ENCODE results near the gene ACTRT2. TPM values are rescaled to one million over a fixed set of nuclear protein-coding genes. Genes with fewer than 3 reads are reported as not detected.

Gene ACTRT2
- total RNA-seq, 1 donor from 2014 or later, result not detected

DNA sequence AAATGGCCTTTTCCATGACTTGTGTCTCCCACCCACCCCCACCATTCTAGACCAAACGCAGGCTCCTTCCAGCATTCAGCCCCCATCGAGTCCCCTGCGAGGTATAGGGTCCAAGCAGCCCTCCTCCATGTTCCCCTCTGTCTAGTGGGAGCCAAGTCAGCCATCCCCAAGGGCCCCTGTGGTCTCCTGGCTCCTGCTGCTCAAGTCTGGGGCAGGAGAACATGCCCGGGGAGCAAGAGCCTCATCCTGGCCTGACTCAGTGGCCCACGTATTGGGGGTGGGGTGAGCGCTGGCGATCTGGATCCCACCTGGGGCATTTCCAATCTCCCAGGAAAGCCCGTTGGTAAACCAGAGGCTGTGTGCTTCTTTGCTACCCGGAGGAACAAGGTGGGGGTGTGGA lies 43.6 kb downstream of the ACTRT2 start:
- no peak for ATAC-seq
- no peak for DNase-seq
- Histone ChIP-seq H3K27ac (no peak overlapping the region), H3K36me3 (no peaks in the 10 kb centered on the region), H3K4me1 (peaks cover 11% of the 10 kb centered on the region), H3K4me3 (no peak overlapping the region), H3K9me3 (no peaks in the 10 kb centered on the region), H3K27me3 (ENCODE audit: low read depth) (peaks cover 67% of the 10 kb centered on the region)
- intact Hi-C loops (cut with DNase I), result no loop called here
- TF ChIP-seq, protein P1, sequence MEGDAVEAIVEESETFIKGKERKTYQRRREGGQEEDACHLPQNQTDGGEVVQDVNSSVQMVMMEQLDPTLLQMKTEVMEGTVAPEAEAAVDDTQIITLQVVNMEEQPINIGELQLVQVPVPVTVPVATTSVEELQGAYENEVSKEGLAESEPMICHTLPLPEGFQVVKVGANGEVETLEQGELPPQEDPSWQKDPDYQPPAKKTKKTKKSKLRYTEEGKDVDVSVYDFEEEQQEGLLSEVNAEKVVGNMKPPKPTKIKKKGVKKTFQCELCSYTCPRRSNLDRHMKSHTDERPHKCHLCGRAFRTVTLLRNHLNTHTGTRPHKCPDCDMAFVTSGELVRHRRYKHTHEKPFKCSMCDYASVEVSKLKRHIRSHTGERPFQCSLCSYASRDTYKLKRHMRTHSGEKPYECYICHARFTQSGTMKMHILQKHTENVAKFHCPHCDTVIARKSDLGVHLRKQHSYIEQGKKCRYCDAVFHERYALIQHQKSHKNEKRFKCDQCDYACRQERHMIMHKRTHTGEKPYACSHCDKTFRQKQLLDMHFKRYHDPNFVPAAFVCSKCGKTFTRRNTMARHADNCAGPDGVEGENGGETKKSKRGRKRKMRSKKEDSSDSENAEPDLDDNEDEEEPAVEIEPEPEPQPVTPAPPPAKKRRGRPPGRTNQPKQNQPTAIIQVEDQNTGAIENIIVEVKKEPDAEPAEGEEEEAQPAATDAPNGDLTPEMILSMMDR (IDR thresholded peaks at IDR 0.05), result no peak

DNA sequence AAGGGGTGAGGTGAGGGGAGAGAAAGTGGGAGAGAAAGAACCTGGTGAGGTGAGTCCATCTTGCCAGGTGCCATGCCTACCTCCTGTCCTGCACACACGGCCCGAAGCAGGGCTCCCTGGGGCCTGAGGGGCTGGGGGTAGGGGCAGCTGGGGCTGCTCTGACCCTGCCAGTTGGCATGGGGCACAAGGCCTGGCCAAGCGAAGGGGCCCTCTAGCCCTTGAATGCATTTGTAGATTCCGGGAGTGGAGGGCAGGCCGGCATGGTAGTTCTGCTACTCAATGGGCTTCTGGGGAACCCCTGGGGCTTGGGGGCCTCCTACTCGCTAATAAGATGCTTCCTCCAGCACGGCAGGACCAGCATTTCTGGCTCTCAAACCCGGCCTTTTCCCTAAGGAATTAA lies 44.1 kb downstream of the ACTRT2 start:
- H3K9me3 ChIP-seq, result no peaks in the 10 kb centered on the region
- no peak overlapping the region for H3K27ac ChIP-seq
- no peak overlapping the region for H3K4me3 ChIP-seq
- TF ChIP-seq, protein P1 (IDR thresholded peaks at IDR 0.05), result no peak
- intact Hi-C loops (cut with DNase I), result no loop called here
- H3K27me3 ChIP-seq (ENCODE audit: low read depth), result peaks cover 69% of the 10 kb centered on the region
- ATAC-seq (no peak), DNase-seq (peak; percentile 28)
- peaks cover 11% of the 10 kb centered on the region for H3K4me1 ChIP-seq
- H3K36me3 ChIP-seq, result no peaks in the 10 kb centered on the region

DNA sequence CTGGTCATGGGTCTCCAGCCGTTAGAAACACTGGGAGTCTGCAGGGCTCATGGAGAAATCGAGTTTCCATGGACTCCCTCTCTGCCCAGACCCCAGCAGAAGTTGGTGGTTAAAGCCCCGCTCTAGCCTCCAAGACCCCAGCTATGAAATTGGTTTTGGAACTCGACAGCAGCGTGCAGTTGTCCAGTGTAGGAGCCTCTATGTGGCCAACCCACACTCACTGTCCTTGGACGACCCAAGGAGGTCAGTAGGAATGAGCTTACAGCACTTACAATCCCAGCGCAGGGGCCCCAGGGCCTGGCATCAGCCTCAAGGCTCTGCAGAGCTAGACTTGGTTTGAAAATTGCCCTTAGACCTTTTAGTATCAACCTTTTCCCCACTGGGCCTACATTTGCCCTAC lies 44.5 kb downstream of the ACTRT2 start:
- Histone ChIP-seq H3K4me1 (peaks cover 14% of the 10 kb centered on the region), H3K27ac (no peak overlapping the region), H3K9me3 (no peaks in the 10 kb centered on the region), H3K36me3 (no peaks in the 10 kb centered on the region), H3K27me3 (ENCODE audit: low read depth) (peaks cover 73% of the 10 kb centered on the region), H3K4me3 (no peak overlapping the region)
- intact Hi-C loops (cut with DNase I), result no loop called here
- ATAC-seq, result no peak
- TF ChIP-seq, protein P1 (IDR thresholded peaks at IDR 0.05), result no peak
- peak; percentile 33 for DNase-seq

DNA sequence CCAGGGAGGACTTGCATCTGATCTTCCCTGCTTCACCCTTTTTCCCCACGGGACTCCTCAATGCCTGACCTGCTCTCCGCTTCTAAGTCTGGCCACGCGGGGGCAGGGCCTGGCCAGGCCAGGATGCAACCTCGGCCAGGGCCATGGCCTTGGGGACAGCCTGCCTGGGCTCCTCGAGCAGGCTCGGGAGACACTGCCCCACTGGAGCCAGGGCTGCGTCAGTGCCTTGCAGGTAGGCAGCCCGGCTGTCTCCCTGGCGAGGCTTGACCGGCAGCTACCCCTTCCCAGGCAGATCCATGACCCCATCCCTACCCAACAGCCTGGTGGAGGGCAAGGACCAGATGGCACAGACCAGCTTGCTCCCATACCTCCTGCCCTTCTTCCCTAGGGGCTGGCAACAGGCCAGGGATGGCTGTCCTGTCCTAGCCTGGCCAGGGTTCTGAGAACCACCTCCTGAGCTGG lies 45.0 kb downstream of the ACTRT2 start:
- Histone ChIP-seq H3K27ac (no peak overlapping the region), H3K9me3 (no peaks in the 10 kb centered on the region), H3K4me3 (no peak overlapping the region), H3K4me1 (peaks cover 18% of the 10 kb centered on the region), H3K36me3 (no peaks in the 10 kb centered on the region), H3K27me3 (ENCODE audit: low read depth) (peaks cover 78% of the 10 kb centered on the region)
- TF ChIP-seq, protein P1 (IDR thresholded peaks at IDR 0.05), result peak; percentile 54
- intact Hi-C loops (cut with DNase I), result no loop called here
- ATAC-seq (peak; percentile 74 to 77), DNase-seq (peak; percentile 81)

DNA sequence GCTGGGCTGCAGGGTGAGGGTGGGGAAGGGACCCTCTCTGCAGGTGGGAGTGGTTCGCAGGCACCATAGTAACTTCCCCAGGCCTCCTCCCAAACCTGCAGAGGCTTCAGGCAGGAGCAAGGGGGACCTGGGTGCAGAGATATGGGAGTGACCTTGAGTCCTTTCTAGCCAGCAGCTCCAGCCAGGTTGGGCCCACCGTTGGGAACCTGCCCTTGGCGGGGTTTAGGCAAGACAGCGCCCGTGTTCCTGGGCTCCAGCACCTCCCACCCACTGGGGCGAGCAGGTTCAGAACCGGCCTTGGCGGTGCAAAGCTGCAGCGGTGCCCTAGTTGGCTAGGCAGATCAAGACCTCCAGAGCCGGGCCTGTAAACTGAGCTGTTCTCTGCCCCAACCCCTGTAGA lies 45.6 kb downstream of the ACTRT2 start:
- DNase-seq (peak; percentile 45), ATAC-seq (no peak)
- TF ChIP-seq, protein P1 (IDR thresholded peaks at IDR 0.05), result no peak
- Histone ChIP-seq H3K27me3 (ENCODE audit: low read depth) (peaks cover 83% of the 10 kb centered on the region), H3K4me3 (no peak overlapping the region), H3K4me1 (peaks cover 18% of the 10 kb centered on the region), H3K27ac (no peak overlapping the region), H3K36me3 (no peaks in the 10 kb centered on the region), H3K9me3 (no peaks in the 10 kb centered on the region)
- intact Hi-C loops (cut with DNase I), result no loop called here

DNA sequence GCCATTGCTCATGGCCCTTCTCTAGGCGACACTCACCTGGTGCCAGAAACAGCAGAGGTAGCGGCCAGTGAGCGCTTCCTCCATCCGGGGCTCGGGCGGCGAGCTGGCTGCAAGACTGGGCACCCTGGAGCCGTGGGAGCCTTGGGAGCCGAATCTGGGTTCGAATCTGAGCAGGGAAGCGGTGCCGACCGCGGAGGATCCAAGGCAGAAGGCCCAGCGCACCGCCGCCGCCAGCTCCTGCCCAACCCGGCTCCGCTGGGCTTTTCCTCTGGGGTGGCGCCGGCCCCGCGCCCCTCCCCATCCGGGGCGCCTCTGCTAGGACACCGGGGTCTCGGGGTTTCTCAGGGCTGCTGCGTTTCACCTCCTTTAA lies 46.0 kb downstream of the ACTRT2 start:
- Histone ChIP-seq H3K4me3 (peak overlapping the region; percentile 58), H3K9me3 (no peaks in the 10 kb centered on the region), H3K27me3 (ENCODE audit: low read depth) (peaks cover 88% of the 10 kb centered on the region), H3K27ac (no peak overlapping the region), H3K4me1 (peaks cover 18% of the 10 kb centered on the region), H3K36me3 (no peaks in the 10 kb centered on the region)
- DNase-seq (peak; percentile 46), ATAC-seq (no peak)
- intact Hi-C loops (cut with DNase I), result no loop called here
- TF ChIP-seq, protein P1 (IDR thresholded peaks at IDR 0.05), result no peak

All from lower lobe of right lung (tissue), 2 donors.